Hepatocyte (in vitro differentiated cells): ENCODE results near the gene PPP3R1. TPM values are rescaled to one million over a fixed set of nuclear protein-coding genes. Genes with fewer than 3 reads are reported as not detected.

Experiments used
- DNase-seq: peaks from one replicate; pipeline ENCODE4 v3.0.0-alpha.2; 2016; ENCODE audit warnings: low spot score
- H2AFZ ChIP-seq: fragments of 200-600 bp; sonication (generic); 2 replicates; pipeline ENCODE4 v1.6.0; 2016; ENCODE audit warnings: antibody characterized with exemption, mild to moderate bottlenecking
- H3K27ac ChIP-seq: fragments of 200-600 bp; sonication (generic); 2 replicates; pipeline ENCODE4 v1.5.1; 2016; ENCODE audit warnings: mild to moderate bottlenecking
- H3K27me3 ChIP-seq: fragments of 200-600 bp; sonication (generic); 2 replicates; pipeline ENCODE4 v1.6.1; 2016
- H3K36me3 ChIP-seq: fragments of 200-600 bp; sonication (generic); replicated peaks from 2 replicates; pipeline ENCODE4 v1.5.1; 2016; ENCODE audit warnings: low read depth; ENCODE audit not compliant: insufficient read depth
- H3K4me1 ChIP-seq: fragments of 200-600 bp; sonication (generic); 2 replicates; pipeline ENCODE4 v1.5.1; 2016; ENCODE audit warnings: mild to moderate bottlenecking, moderate library complexity; ENCODE audit not compliant: insufficient read depth
- H3K4me2 ChIP-seq: fragments of 200-600 bp; sonication (generic); 2 replicates; pipeline ENCODE4 v1.6.0; 2016
- H3K4me3 ChIP-seq: fragments of 200-600 bp; sonication (generic); 2 replicates; pipeline ENCODE4 v1.5.1; 2016; ENCODE audit warnings: mild to moderate bottlenecking
- H3K79me2 ChIP-seq: fragments of 200-600 bp; sonication (generic); 2 replicates; pipeline ENCODE4 v1.6.0; 2017; ENCODE audit warnings: mild to moderate bottlenecking
- H3K9me2 ChIP-seq: fragments of 200-600 bp; sonication (generic); replicated peaks from 2 replicates; pipeline ENCODE4 v1.6.0; 2017; ENCODE audit warnings: mild to moderate bottlenecking; ENCODE audit not compliant: insufficient read depth
- H3K9me3 ChIP-seq: fragments of 200-600 bp; sonication (generic); 2 replicates; pipeline ENCODE4 v1.5.1; 2016; ENCODE audit warnings: low read depth, mild to moderate bottlenecking
- H4K20me1 ChIP-seq: fragments of 200-600 bp; sonication (generic); 2 replicates; pipeline ENCODE4 v1.6.0; 2016; ENCODE audit warnings: mild to moderate bottlenecking; ENCODE audit not compliant: insufficient read depth, poor library complexity, severe bottlenecking
- CTCF ChIP-seq: fragments of 200-600 bp; sonication (generic); IDR thresholded peaks from 2 replicates; pipeline ENCODE4 v1.5.1; 2016; ENCODE audit warnings: antibody characterized with exemption, mild to moderate bottlenecking; ENCODE audit not compliant: poor library complexity
- EZH2 ChIP-seq: fragments of 200-600 bp; sonication (generic); IDR thresholded peaks from 2 replicates; pipeline ENCODE4 v1.6.1; 2016; ENCODE audit warnings: antibody characterized with exemption, mild to moderate bottlenecking, borderline replicate concordance
- EZH2phosphoT487 ChIP-seq: fragments of 200-600 bp; sonication (generic); IDR thresholded peaks from one replicate; pipeline ENCODE4 v1.6.1; 2018; ENCODE audit warnings: antibody characterized with exemption, mild to moderate bottlenecking, low read depth, moderate library complexity; ENCODE audit not compliant: unreplicated experiment, severe bottlenecking
- WGBS: methylation state at CpG from one replicate; pipeline ENCODE4 v1.1.6; 2016; ENCODE audit warnings: low lambda C conversion rate; ENCODE audit errors: missing lambda C conversion rate; 5-methylcytosine and 5-hydroxymethylcytosine counted together
- polyA plus RNA-seq: library from polyadenylated mRNA; unstranded; fragments of >200 nt; fragmentation: Nextera tagmentation; extraction: Ambion mirVana; gene quantifications from 2 replicates; pipeline ENCODE4 v1.2.1, GENCODE V29; 2016
- total RNA-seq: library from RNA; depleted of rRNA; stranded (reverse); fragments of >200 nt; gene quantifications from 2 replicates; pipeline ENCODE4 v1.2.3, GENCODE V29; 2014

Gene PPP3R1
- total and polyA plus RNA-seq, 2 experiments from 2014 or later, result 5.1 to 46.5 TPM

- TF ChIP-seq EZH2 (no peak), EZH2phosphoT487 (no peak), CTCF (no peak)
- peaks cover 93% of the 10 kb centered on the region for H3K79me2 ChIP-seq
- no peaks in the 10 kb centered on the region for H3K27me3 ChIP-seq
- no peak overlapping the region for H3K27ac ChIP-seq
- H3K9me3 ChIP-seq, result no peaks in the 10 kb centered on the region
- H3K36me3 ChIP-seq, result no peaks in the 10 kb centered on the region
- H4K20me1 ChIP-seq, result peaks cover 31% of the 10 kb centered on the region
- no peak overlapping the region for H2AFZ ChIP-seq
- H3K4me3 ChIP-seq, result no peak overlapping the region
- H3K4me2 ChIP-seq, result no peak overlapping the region
- no peak for DNase-seq
- no peaks in the 10 kb centered on the region for H3K9me2 ChIP-seq
- no peaks in the 10 kb centered on the region for H3K4me1 ChIP-seq
Measured at GRCh38 chr2:68195096-68195495, 57.2 kb downstream of the PPP3R1 start.

GRCh38 chr2:68193787-68194372, 58.5 kb downstream of the PPP3R1 start:
- Histone ChIP-seq H3K79me2 (peaks cover 94% of the 10 kb centered on the region), H4K20me1 (peaks cover 31% of the 10 kb centered on the region), H3K4me3 (no peak overlapping the region), H3K4me1 (no peaks in the 10 kb centered on the region), H3K36me3 (no peaks in the 10 kb centered on the region), H3K27me3 (no peaks in the 10 kb centered on the region), H3K9me2 (no peaks in the 10 kb centered on the region), H3K9me3 (no peaks in the 10 kb centered on the region), H3K4me2 (no peak overlapping the region), H3K27ac (no peak overlapping the region), H2AFZ (no peak overlapping the region)
- 98% methylated on average over 4 of the region's 4 CpGs for WGBS
- DNase-seq, result no peak
- no peak for TF ChIP-seq EZH2phosphoT487
- no peak for TF ChIP-seq CTCF
- TF ChIP-seq EZH2, result no peak

- Histone ChIP-seq H2AFZ (no peak overlapping the region), H3K36me3 (no peaks in the 10 kb centered on the region), H3K4me3 (no peak overlapping the region), H3K4me2 (no peak overlapping the region), H3K27ac (no peak overlapping the region), H3K27me3 (no peaks in the 10 kb centered on the region), H3K9me2 (no peaks in the 10 kb centered on the region), H4K20me1 (peaks cover 26% of the 10 kb centered on the region), H3K9me3 (no peaks in the 10 kb centered on the region), H3K79me2 (peaks cover 94% of the 10 kb centered on the region), H3K4me1 (no peaks in the 10 kb centered on the region)
- WGBS, result 72% methylated on average over 3 of the region's 3 CpGs
- no peak for DNase-seq
- no peak for TF ChIP-seq EZH2phosphoT487
- no peak for TF ChIP-seq CTCF
- TF ChIP-seq EZH2, result no peak
Measured at GRCh38 chr2:68193144-68193543, 59.2 kb downstream of the PPP3R1 start.
